Smooth muscle cell (in vitro differentiated cells): Measurements from ENCODE around the gene VGLL3. TPM values are rescaled to one million over a fixed set of nuclear protein-coding genes. Genes with fewer than 3 reads are reported as not detected.

Source experiments
- DNase-seq: peaks from one replicate; lab custom pipeline; 2025; ENCODE audit not compliant: unreplicated experiment; lab: John Stamatoyannopoulos, UW
- H2AFZ ChIP-seq: fragments of 200-600 bp; sonication (generic); 2 replicates; pipeline ENCODE4 v1.6.0; 2016; ENCODE audit warnings: antibody characterized with exemption, low read depth, mild to moderate bottlenecking
- H3F3A ChIP-seq: fragments of 200-600 bp; sonication (generic); 2 replicates; pipeline ENCODE4 v1.6.0; 2017; ENCODE audit warnings: antibody characterized with exemption, low read depth
- H3K27ac ChIP-seq: fragments of 200-600 bp; sonication (generic); 2 replicates; pipeline ENCODE4 v1.5.1; 2016; ENCODE audit warnings: low read depth, mild to moderate bottlenecking
- H3K27me3 ChIP-seq: fragments of 200-600 bp; sonication (generic); 2 replicates; pipeline ENCODE4 v1.6.1; 2016; ENCODE audit warnings: low read depth, mild to moderate bottlenecking
- H3K36me3 ChIP-seq: fragments of 200-600 bp; sonication (generic); 2 replicates; pipeline ENCODE4 v1.5.1; 2016; ENCODE audit warnings: low read depth
- H3K4me1 ChIP-seq: fragments of 200-600 bp; sonication (generic); 2 replicates; pipeline ENCODE4 v1.5.1; 2016; ENCODE audit warnings: low read depth
- H3K4me2 ChIP-seq: fragments of 200-600 bp; sonication (generic); 2 replicates; pipeline ENCODE4 v1.6.0; 2016; ENCODE audit warnings: mild to moderate bottlenecking
- H3K4me3 ChIP-seq: fragments of 200-600 bp; sonication (generic); 2 replicates; pipeline ENCODE4 v1.5.1; 2016; ENCODE audit warnings: mild to moderate bottlenecking
- H3K79me2 ChIP-seq: fragments of 200-600 bp; sonication (generic); 2 replicates; pipeline ENCODE4 v1.6.0; 2016; ENCODE audit warnings: low read depth, mild to moderate bottlenecking
- H3K9ac ChIP-seq: fragments of 200-600 bp; sonication (generic); 2 replicates; pipeline ENCODE4 v1.6.0; 2016; ENCODE audit warnings: low read depth
- H3K9me3 ChIP-seq: fragments of 200-600 bp; sonication (generic); replicated peaks from 2 replicates; pipeline ENCODE4 v1.5.1; 2016; ENCODE audit warnings: low read depth
- H4K20me1 ChIP-seq: fragments of 200-600 bp; sonication (generic); 2 replicates; pipeline ENCODE4 v1.6.0; 2016; ENCODE audit warnings: low read depth
- WGBS: methylation state at CpG from one replicate; pipeline ENCODE4 v1.1.7; 2016; ENCODE audit warnings: low lambda C conversion rate; 5-methylcytosine and 5-hydroxymethylcytosine counted together
- polyA plus RNA-seq: library from polyadenylated mRNA; unstranded; fragments of >200 nt; fragmentation: Nextera tagmentation; extraction: Ambion mirVana; gene quantifications from 2 replicates; pipeline ENCODE4 v1.2.1, GENCODE V29; 2016
- total RNA-seq: library from RNA; depleted of rRNA; stranded (reverse); fragments of >200 nt; gene quantifications from 2 replicates; pipeline ENCODE4 v1.2.3, GENCODE V29; 2014
- TF ChIP-seq, protein P1 (sequence below): fragments of 200-600 bp; sonication (generic); IDR thresholded peaks from 2 replicates; pipeline ENCODE4 v1.5.1; 2017; ENCODE audit warnings: borderline replicate concordance, mild to moderate bottlenecking, antibody characterized with exemption; ENCODE audit not compliant: insufficient read depth, poor library complexity, severe bottlenecking

Gene VGLL3
- total and polyA plus RNA-seq, 2 experiments from 2014 or later = 11.4 to 54.1 TPM

DNA sequence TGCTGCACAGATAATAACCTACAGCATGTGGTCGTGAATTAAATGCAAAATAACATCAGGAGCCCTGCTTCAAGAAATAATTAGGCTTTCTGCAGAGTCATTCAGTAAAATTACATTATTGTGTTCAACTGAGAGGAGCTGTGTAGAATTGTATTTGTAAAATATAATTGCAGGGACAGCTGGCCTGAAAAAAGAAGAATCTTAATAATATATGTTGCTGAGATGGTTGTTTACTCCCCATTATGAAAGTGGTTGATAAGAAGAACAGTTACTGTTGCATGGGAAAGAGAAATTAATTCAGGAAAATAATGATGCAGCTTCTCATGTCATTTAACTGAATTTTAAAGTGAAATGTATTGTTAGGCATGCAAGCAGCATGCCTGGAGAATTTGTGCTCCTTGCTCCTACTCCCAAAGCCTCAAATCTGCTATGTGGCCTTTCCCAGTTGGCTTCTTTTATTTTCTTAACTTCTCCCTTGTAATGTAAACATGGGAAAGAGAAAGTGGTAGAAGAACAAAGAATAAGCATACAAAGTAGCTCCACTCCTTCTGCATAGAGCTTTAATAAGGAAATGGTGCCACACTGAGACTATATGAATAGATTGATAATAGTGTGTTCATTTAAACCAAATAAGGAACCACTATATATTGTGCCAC lies 100.1 kb downstream of the VGLL3 start:
- no peaks in the 10 kb centered on the region for H3K9me3 ChIP-seq
- H4K20me1 ChIP-seq = no peaks in the 10 kb centered on the region
- H2AFZ ChIP-seq = peak overlapping the region; percentile 45
- H3K9ac ChIP-seq = no peak overlapping the region
- TF ChIP-seq, protein P1, sequence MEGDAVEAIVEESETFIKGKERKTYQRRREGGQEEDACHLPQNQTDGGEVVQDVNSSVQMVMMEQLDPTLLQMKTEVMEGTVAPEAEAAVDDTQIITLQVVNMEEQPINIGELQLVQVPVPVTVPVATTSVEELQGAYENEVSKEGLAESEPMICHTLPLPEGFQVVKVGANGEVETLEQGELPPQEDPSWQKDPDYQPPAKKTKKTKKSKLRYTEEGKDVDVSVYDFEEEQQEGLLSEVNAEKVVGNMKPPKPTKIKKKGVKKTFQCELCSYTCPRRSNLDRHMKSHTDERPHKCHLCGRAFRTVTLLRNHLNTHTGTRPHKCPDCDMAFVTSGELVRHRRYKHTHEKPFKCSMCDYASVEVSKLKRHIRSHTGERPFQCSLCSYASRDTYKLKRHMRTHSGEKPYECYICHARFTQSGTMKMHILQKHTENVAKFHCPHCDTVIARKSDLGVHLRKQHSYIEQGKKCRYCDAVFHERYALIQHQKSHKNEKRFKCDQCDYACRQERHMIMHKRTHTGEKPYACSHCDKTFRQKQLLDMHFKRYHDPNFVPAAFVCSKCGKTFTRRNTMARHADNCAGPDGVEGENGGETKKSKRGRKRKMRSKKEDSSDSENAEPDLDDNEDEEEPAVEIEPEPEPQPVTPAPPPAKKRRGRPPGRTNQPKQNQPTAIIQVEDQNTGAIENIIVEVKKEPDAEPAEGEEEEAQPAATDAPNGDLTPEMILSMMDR = no peak
- no peak overlapping the region for H3K4me2 ChIP-seq
- 73% methylated on average over 1 of the region's 1 CpG for WGBS
- no peak overlapping the region for H3K27ac ChIP-seq
- H3K4me3 ChIP-seq = no peak overlapping the region
- H3K79me2 ChIP-seq = no peaks in the 10 kb centered on the region
- DNase-seq = no peak
- no peaks in the 10 kb centered on the region for H3K36me3 ChIP-seq
- H3K4me1 ChIP-seq = peaks cover 11% of the 10 kb centered on the region
- H3F3A ChIP-seq = no peaks in the 10 kb centered on the region
- no peaks in the 10 kb centered on the region for H3K27me3 ChIP-seq

Other genes with a start within 250 kb of the VGLL3 start
- 43.2 and 44.6 TPM in 2 replicates for gene CHMP2B, start 236.2 kb upstream of the VGLL3 start, total RNA-seq
- gene CHMP2B, start 236.2 kb upstream of the VGLL3 start, polyA plus RNA-seq = 49.0 and 52.0 TPM in 2 replicates